Measurements from ENCODE around the gene FAM72B. TPM values are rescaled to one million over a fixed set of nuclear protein-coding genes. Genes with fewer than 3 reads are reported as not detected.
"Not testable (repeated sequence)": the region's sequence is repeated elsewhere in the genome, so short reads cannot be mapped to it uniquely, and the experiment has no call there.

FAM72B gene
- total and polyA plus RNA-seq, 4 donors: 0.23 to 1.1 (median 0.78) TPM; not detected in 1

DNA sequence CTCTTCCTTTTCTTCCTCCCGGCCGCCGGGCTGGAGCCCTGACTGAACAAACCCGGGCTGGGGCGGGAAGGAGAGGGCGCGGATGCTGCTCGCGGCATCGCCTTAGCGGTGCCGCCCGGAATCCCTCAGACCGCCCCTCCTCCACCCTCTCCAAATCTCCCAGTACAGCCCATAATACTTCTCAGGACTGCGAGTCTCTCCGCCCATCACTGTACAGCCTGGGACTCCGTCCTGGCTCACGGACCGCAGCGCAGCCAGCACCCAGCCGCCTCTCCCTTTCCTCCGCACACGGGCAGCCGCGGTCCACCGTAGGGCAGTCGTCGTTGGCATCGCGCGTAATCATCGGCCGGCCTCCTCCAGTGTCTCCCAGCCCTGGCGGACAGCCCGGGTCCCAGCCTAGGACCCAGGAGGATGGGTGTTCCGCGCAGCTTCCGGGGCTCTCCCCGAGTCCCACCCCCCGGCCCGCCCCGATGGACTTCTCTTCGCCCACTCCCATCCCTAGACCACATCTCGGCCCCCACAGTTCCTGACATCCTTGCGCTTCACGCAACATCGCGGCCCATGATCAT lies 1.1 kb upstream of the FAM72B start:
- 0% methylated on average over 5 of the region's 48 CpGs; no CpG with 5 or more reads in 1 of the 2 donors for WGBS, 2 donors

DNA sequence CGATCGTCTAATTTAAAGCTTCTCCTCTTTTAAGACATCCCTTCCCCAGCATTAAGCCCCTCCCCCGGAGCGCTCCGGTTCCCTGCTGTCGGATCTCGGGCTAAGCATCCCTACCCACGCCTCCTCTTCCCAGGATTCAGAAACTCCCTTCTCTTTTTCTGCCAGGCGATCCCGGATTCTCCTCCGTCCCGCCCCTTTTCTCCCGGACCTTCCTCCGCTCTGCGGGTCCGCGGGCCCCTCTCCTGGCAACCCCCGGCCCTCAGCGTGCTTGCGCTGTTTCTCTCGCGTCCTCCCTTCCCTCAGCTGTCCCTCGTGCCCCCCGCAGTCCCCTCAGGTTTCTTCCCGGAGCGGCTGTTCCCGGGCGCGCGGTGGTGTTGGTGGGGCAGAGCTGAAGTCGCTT lies 273 bp downstream of the FAM72B start:
- DNase-seq: peak; percentile 33 to 38
- intact Hi-C loops (cut with DNase I); H3K4me1 ChIP-seq (ENCODE audit: control insufficient read depth in 1 of 2, insufficient read depth in 2 of 2, low read length in 2 of 2); H3K9me3 ChIP-seq (ENCODE audit: control insufficient read depth, low read length); H3K27ac ChIP-seq (ENCODE audit: low read depth in 1 of 2, low read length in 2 of 2); H3K4me3 ChIP-seq (ENCODE audit: low read length in 2 of 2); H3K36me3 ChIP-seq (ENCODE audit: control insufficient read depth in 1 of 2, insufficient read depth in 2 of 2, low read length in 1 of 2); H3K27me3 ChIP-seq (ENCODE audit: control insufficient read depth in 1 of 2, insufficient read depth in 2 of 2, low read length in 1 of 2); ATAC-seq (ENCODE audit: low FRiP score): not testable (repeated sequence)
- WGBS, 2 donors: 0 to 1% methylated on average over 5 to 19 of the region's 31 CpGs

More for the DNA sequence above, 1.1 kb upstream of the FAM72B start:
- H3K4me1 ChIP-seq (ENCODE audit: control insufficient read depth in 1 of 2, insufficient read depth in 2 of 2, low read length in 2 of 2); H3K9me3 ChIP-seq (ENCODE audit: control insufficient read depth, low read length); H3K4me3 ChIP-seq (ENCODE audit: low read length in 2 of 2); H3K36me3 ChIP-seq (ENCODE audit: control insufficient read depth in 1 of 2, insufficient read depth in 2 of 2, low read length in 1 of 2); H3K27ac ChIP-seq (ENCODE audit: low read depth in 1 of 2, low read length in 2 of 2); DNase-seq; H3K27me3 ChIP-seq (ENCODE audit: control insufficient read depth in 1 of 2, insufficient read depth in 2 of 2, low read length in 1 of 2); intact Hi-C loops (cut with DNase I): not testable (repeated sequence)
- ATAC-seq (ENCODE audit: low FRiP score): peak; percentile 74

DNA sequence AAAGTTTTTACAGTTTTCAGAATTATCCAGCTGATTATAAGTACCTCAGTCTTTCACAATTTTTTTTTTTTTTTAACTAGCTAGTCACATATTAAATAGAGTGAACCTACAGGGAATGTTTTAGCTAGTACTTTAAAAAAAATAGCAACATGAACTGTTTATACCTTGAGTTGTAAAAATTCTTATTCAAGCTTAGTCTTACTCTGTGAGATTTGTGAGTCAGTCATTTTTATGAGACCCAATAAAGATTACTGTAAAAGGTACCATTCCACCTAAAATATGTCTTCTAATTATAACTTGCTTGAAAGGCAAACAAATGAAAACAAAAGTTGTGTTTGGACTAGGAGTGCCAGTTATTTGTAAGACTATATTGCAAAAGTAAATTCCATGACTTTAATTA lies 5.9 kb downstream of the FAM72B start:
- H3K4me1 ChIP-seq (ENCODE audit: control insufficient read depth in 1 of 2, insufficient read depth in 2 of 2, low read length in 2 of 2); ATAC-seq (ENCODE audit: low FRiP score); intact Hi-C loops (cut with DNase I); H3K36me3 ChIP-seq (ENCODE audit: control insufficient read depth in 1 of 2, insufficient read depth in 2 of 2, low read length in 1 of 2); H3K4me3 ChIP-seq (ENCODE audit: low read length in 2 of 2); H3K27me3 ChIP-seq (ENCODE audit: control insufficient read depth in 1 of 2, insufficient read depth in 2 of 2, low read length in 1 of 2); DNase-seq; H3K27ac ChIP-seq (ENCODE audit: low read depth in 1 of 2, low read length in 2 of 2); H3K9me3 ChIP-seq (ENCODE audit: control insufficient read depth, low read length): not testable (repeated sequence)

DNA sequence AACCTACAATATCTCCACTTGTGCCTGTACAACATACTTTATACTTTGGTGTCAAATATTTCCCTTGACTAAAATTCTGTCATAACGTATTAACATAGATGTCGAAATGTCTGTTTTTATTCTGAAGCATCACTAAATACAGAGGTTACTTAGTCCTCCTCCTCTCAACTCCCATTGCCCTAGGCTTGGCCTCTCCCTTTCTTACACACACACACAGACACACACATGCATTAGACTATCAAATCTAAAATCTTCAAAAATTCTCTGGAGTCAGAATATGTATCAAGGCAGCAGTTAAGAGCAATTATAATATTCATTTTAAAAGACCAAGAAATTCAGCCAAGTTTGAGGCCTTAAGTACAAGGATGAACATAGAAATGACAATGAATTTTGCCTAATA lies 7.5 kb downstream of the FAM72B start:
- H3K4me1 ChIP-seq (ENCODE audit: control insufficient read depth in 1 of 2, insufficient read depth in 2 of 2, low read length in 2 of 2); DNase-seq; intact Hi-C loops (cut with DNase I): not testable (repeated sequence)

DNA sequence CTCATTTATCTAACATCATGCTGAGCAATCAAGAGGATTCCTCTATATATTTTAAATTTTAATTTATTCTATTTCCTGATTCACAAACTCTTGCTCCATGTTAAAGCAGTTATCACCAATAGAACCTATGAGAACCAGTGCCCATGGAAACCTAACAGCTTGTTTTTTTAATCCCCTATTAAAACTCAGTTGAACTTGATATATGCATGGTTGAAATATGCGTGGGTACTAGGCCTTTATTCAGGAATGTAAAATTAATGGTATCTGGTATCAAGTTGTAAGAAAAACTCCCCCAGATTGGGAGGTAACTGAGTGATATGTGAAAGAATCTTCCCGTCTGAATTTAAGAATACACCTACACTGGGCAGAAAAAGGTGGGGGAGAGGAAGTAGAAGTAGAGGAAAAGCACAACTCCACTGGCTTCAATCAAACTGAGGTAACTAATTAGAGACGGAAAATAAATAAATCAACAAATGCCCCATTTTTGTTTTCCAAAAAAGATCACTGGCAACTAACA lies 15.9 kb downstream of the FAM72B start:
- H3K27me3 ChIP-seq (ENCODE audit: control insufficient read depth in 1 of 2, insufficient read depth in 2 of 2, low read length in 1 of 2); H3K4me3 ChIP-seq (ENCODE audit: low read length in 2 of 2); H3K27ac ChIP-seq (ENCODE audit: low read depth in 1 of 2, low read length in 2 of 2); H3K36me3 ChIP-seq (ENCODE audit: control insufficient read depth in 1 of 2, insufficient read depth in 2 of 2, low read length in 1 of 2); DNase-seq; ATAC-seq (ENCODE audit: low FRiP score); H3K4me1 ChIP-seq (ENCODE audit: control insufficient read depth in 1 of 2, insufficient read depth in 2 of 2, low read length in 2 of 2); intact Hi-C loops (cut with DNase I); H3K9me3 ChIP-seq (ENCODE audit: control insufficient read depth, low read length): not testable (repeated sequence)
- WGBS, 2 donors: 81 to 100% methylated on average over 1 to 2 of the region's 3 CpGs

More for the DNA sequence above, 7.5 kb downstream of the FAM72B start:
- H3K9me3 ChIP-seq (ENCODE audit: control insufficient read depth, low read length); H3K36me3 ChIP-seq (ENCODE audit: control insufficient read depth in 1 of 2, insufficient read depth in 2 of 2, low read length in 1 of 2); H3K4me3 ChIP-seq (ENCODE audit: low read length in 2 of 2); H3K27ac ChIP-seq (ENCODE audit: low read depth in 1 of 2, low read length in 2 of 2); ATAC-seq (ENCODE audit: low FRiP score); H3K27me3 ChIP-seq (ENCODE audit: control insufficient read depth in 1 of 2, insufficient read depth in 2 of 2, low read length in 1 of 2): not testable (repeated sequence)
- 98 to 100% methylated on average over 1 to 2 of the region's 2 CpGs for WGBS, 2 donors

DNA sequence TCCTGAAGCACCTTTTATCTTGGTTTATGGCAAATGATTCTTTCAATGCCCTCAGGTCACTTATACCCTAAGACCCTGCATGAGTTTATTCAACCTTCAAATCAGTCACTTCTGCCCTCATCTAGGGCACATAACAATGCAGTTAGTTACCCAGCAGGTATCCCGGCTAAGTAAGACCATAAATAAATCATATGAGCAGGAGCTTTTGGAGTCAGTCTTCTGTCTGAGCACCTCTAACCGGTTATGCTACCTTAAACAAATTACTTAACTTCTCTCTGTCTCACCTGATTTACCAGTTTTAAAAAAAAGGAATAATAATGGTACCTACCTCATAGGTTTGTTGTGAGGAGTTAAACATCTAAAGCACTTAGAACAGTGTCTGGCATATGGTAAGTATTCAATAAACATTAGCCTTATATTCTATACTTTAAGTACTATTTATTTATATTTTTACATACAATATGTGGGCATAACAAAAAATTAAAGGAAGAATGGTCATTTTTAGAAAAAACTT lies 16.9 kb downstream of the FAM72B start:
- intact Hi-C loops (cut with DNase I); H3K4me3 ChIP-seq (ENCODE audit: low read length in 2 of 2); H3K9me3 ChIP-seq (ENCODE audit: control insufficient read depth, low read length); DNase-seq; ATAC-seq (ENCODE audit: low FRiP score); H3K4me1 ChIP-seq (ENCODE audit: control insufficient read depth in 1 of 2, insufficient read depth in 2 of 2, low read length in 2 of 2); H3K36me3 ChIP-seq (ENCODE audit: control insufficient read depth in 1 of 2, insufficient read depth in 2 of 2, low read length in 1 of 2); H3K27me3 ChIP-seq (ENCODE audit: control insufficient read depth in 1 of 2, insufficient read depth in 2 of 2, low read length in 1 of 2); H3K27ac ChIP-seq (ENCODE audit: low read depth in 1 of 2, low read length in 2 of 2): not testable (repeated sequence)
- WGBS, 2 donors: 95 to 96% methylated on average over 2 of the region's 2 CpGs

DNA sequence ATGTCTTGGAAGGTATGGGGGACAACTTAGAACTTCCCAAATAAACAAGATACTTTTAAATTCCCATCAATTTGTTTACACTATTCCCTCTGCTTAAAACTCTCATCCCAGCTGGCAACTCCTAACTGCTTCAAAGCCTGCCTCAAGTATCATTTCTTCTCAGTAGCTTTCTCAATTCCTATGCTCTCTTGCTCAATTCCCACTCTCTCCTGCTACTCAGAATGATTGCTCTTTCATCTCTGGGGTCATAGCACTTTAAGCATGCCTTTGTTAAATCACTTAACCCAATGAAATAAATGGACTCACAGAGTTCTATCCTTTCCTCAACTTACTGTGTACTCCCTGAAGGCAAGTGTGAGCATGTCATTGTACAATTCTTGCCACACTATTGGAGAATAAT lies 18.8 kb downstream of the FAM72B start:
- DNase-seq; H3K36me3 ChIP-seq (ENCODE audit: control insufficient read depth in 1 of 2, insufficient read depth in 2 of 2, low read length in 1 of 2); H3K27me3 ChIP-seq (ENCODE audit: control insufficient read depth in 1 of 2, insufficient read depth in 2 of 2, low read length in 1 of 2); intact Hi-C loops (cut with DNase I); H3K9me3 ChIP-seq (ENCODE audit: control insufficient read depth, low read length); H3K27ac ChIP-seq (ENCODE audit: low read depth in 1 of 2, low read length in 2 of 2); H3K4me1 ChIP-seq (ENCODE audit: control insufficient read depth in 1 of 2, insufficient read depth in 2 of 2, low read length in 2 of 2); H3K4me3 ChIP-seq (ENCODE audit: low read length in 2 of 2); ATAC-seq (ENCODE audit: low FRiP score): not testable (repeated sequence)

DNA sequence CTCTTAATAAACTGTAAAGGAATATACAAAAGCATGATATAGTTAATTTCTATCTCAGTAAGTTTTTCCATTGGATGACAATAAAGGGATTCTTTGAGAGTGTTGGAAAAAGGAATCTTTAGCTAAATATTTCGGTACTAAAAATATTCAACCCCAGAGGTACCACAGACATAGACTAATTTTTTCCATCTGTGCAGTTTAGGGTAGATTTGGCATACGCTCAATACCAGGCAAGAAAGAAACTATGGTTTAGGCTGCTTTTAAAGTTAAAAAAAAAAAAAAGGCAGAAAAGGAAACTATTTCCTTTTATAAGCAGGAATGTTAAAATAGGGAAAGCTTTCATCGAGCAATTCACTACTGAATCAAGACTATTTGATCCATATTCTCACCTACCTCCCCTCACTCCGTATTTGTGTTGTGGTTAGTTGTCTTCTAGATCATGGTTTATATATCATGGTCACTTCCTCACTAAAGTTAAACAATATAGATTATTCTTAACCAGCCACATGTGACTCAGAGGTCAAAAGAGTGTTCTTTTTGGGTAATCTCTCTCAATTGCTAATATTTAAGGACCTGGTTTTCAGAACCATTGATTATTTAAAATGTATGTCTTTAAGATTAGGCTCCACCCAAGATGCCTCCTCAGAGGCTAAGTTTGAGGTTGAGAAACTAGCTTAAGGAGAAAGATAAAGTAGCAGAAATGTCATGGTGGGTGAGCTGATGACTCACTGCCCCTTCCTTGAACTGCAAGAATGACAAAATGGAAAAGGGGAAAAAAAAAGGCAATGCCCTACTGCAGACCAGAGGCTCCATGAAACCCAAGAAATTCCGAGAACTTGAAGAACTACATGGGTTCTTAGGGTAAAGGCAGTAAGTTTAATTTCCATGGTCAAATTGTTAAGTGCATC lies 20.0 kb downstream of the FAM72B start:
- H3K4me1 ChIP-seq (ENCODE audit: control insufficient read depth in 1 of 2, insufficient read depth in 2 of 2, low read length in 2 of 2); H3K36me3 ChIP-seq (ENCODE audit: control insufficient read depth in 1 of 2, insufficient read depth in 2 of 2, low read length in 1 of 2); H3K9me3 ChIP-seq (ENCODE audit: control insufficient read depth, low read length); ATAC-seq (ENCODE audit: low FRiP score); intact Hi-C loops (cut with DNase I); H3K27me3 ChIP-seq (ENCODE audit: control insufficient read depth in 1 of 2, insufficient read depth in 2 of 2, low read length in 1 of 2); H3K4me3 ChIP-seq (ENCODE audit: low read length in 2 of 2); DNase-seq; H3K27ac ChIP-seq (ENCODE audit: low read depth in 1 of 2, low read length in 2 of 2): not testable (repeated sequence)
- 1 to 17% methylated on average over 2 to 4 of the region's 5 CpGs for WGBS, 2 donors
